Activated naive CD8-positive, alpha-beta T cell treated with anti-CD3 and anti-CD28 coated beads for 36 hours (primary cell): ENCODE results near the gene DHRS3. TPM values are rescaled to one million over a fixed set of nuclear protein-coding genes. Genes with fewer than 3 reads are reported as not detected.

Experiments
- DNase-seq: peaks from one replicate; pipeline ENCODE4 v3.0.0; 2021
- H3K27ac Mint-ChIP-seq: one replicate; pipeline ENCODE4 v1.8.0; 2022; ENCODE audit warnings: mild to moderate bottlenecking, moderate library complexity, mixed read lengths
- H3K27me3 Mint-ChIP-seq: one replicate; pipeline ENCODE4 v1.8.0; 2022; ENCODE audit warnings: mild to moderate bottlenecking, mixed read lengths
- H3K36me3 Mint-ChIP-seq: one replicate; pipeline ENCODE4 v1.8.0; 2021; ENCODE audit warnings: mild to moderate bottlenecking, mixed read lengths
- H3K4me1 Mint-ChIP-seq: one replicate; pipeline ENCODE4 v1.8.0; 2021; ENCODE audit warnings: mixed read lengths
- H3K4me3 Mint-ChIP-seq: one replicate; pipeline ENCODE4 v1.8.0; 2022; ENCODE audit warnings: mild to moderate bottlenecking, moderate library complexity, mixed read lengths
- H3K9me3 Mint-ChIP-seq: one replicate; pipeline ENCODE4 v1.8.0; 2022; ENCODE audit warnings: mixed read lengths
- total RNA-seq, 2 experiments: library from RNA; stranded (reverse); gene quantifications; one replicate each; pipeline ENCODE4 v1.2.3, GENCODE V29; 2021

The DHRS3 gene
- total RNA-seq, 2 experiments from 2014 or later = 163 to 167 TPM

DNA sequence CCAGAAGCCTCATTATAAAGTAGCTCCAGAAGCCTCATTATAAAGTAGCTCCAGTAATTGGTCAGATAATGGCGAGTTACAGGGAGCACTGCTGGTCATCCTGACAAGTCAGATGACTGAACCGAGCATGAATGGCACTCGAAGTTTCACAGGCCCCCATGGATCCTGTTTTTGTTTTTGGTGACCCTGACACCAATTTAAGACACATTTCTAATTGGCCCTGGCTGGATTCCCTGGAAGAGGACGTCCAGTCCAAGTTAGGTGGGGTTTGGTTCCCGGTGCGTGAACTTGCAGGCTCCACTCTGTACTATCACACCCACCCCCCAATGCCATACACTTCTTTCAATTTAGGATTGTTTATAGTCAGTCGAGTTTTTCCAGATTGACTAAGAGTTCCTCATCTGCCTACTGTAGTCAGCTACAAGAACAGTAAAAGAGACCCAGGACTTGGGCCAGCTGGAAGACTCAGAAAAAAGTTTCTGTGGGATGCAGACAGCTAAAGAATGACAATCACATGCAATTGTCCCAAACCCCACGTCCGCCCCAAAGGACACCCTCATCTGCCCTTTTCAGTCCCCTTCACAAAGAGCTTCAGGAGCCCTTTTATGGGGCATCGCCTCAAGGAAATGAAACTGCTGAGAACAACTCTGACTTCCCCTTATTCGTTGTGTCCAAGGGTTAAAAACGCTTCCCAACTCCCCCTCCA lies 2.7 kb downstream of the DHRS3 start:
- Mint-ChIP-seq H3K4me1 (peaks cover 51% of the 10 kb centered on the region), H3K27ac (peak overlapping the region; percentile 99), H3K4me3 (peak overlapping the region; percentile 96), H3K36me3 (peaks cover 74% of the 10 kb centered on the region), H3K27me3 (peaks cover 5% of the 10 kb centered on the region), H3K9me3 (no peaks in the 10 kb centered on the region)
- DNase-seq = no peak

GRCh38 chr1:12614402-12615158 lies 3.4 kb downstream of the DHRS3 start:
- Mint-ChIP-seq H3K4me3 (peak overlapping the region; percentile 96), H3K27ac (peak overlapping the region; percentile 81), H3K27me3 (peaks cover 5% of the 10 kb centered on the region), H3K36me3 (peaks cover 78% of the 10 kb centered on the region), H3K9me3 (no peaks in the 10 kb centered on the region), H3K4me1 (peaks cover 52% of the 10 kb centered on the region)
- no peak for DNase-seq

DNA sequence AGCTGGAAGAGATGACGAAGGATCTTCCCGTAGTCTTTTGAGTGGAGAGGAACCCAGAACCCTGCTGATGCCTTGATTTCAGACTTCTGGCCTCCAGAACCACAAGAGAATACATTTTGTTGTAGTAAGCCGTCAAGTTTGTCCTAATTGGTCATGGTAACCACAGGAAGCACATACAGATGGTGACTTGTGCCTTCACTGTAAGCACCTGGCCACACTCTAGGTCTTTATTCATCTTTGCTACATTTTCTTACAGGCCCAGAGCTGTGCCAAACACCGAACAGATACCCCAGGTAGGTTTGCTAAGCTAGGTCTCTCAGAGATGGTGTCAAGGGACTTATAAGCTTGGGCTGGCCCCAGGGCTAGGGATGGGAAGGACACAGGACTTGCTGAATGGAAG lies 4.8 kb downstream of the DHRS3 start:
- Mint-ChIP-seq H3K27ac (peak overlapping the region; percentile 59), H3K9me3 (peaks cover 2% of the 10 kb centered on the region), H3K36me3 (peaks cover 88% of the 10 kb centered on the region), H3K27me3 (peaks cover 5% of the 10 kb centered on the region), H3K4me1 (peaks cover 52% of the 10 kb centered on the region), H3K4me3 (peak overlapping the region; percentile 96)
- DNase-seq = no peak

- no peaks in the 10 kb centered on the region for H3K27me3 Mint-ChIP-seq
These were observed 7.1 kb downstream of the DHRS3 start for GRCh38 chr1:12610941-12611340.

DNA sequence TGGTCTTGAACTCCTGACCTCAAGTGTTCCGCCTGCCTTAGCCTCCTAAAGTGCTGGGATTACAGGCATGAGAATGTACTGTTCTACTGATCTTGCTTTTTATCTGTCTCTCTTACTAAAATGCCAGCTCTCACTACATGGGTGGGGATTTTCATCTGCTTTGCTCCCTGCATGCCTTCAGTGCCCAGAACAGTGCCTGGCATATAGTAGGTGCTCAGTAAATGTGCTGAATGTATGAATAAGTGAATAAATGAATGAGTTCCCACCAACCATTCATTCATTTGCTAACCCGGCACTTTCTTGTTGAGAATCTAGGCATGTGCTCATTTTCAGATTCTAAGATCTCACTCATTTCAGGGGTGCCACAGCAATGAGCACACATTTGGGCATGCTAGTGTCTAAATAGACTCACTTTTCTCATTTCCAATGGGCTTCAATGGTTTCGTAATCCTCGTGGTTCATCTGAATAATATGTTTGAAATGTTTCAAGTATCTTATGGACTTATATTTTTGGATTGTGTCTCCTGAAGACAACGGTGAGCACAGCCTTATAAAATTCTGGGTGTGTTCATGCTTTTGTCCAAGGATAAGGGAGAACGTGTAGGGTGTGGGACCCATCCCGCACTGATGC lies 7.6 kb downstream of the DHRS3 start:
- H3K27ac Mint-ChIP-seq = peak overlapping the region; percentile 62
- H3K4me3 Mint-ChIP-seq = no peak overlapping the region
- no peaks in the 10 kb centered on the region for H3K27me3 Mint-ChIP-seq
- peaks cover 67% of the 10 kb centered on the region for H3K4me1 Mint-ChIP-seq
- peaks cover 93% of the 10 kb centered on the region for H3K36me3 Mint-ChIP-seq
- peaks cover 12% of the 10 kb centered on the region for H3K9me3 Mint-ChIP-seq
- DNase-seq = no peak

More at GRCh38 chr1:12610941-12611340, 7.1 kb downstream of the DHRS3 start:
- H3K27ac Mint-ChIP-seq = no peak overlapping the region
- H3K9me3 Mint-ChIP-seq = peaks cover 12% of the 10 kb centered on the region
- peaks cover 93% of the 10 kb centered on the region for H3K36me3 Mint-ChIP-seq
- no peak for DNase-seq
- H3K4me1 Mint-ChIP-seq = peaks cover 63% of the 10 kb centered on the region
- no peak overlapping the region for H3K4me3 Mint-ChIP-seq

DNA sequence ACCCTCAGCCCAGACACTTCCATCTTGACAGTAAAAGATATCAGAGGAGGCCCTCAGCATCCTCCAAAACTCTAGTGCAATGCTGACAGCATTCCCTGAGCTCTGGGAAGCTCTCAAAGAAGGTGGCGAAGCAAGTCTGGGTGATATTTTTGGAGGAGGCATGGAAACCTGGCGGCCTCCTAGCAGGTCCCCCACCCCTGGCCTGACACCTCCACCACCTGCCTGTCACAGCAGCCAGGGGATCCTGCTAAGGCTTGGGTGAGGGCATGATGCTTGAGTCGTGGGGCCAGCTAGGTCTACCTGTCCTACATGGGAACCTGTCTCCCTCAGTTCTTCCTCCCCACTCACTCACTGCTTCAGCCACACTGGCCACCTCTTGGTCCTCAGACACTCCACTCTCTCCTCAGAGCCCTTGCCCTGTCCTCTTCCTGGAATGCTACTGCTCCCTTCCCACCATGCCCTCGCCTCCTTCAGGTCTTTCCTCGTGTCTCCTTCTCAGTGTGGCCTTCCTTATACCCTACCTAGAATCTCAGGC lies 8.5 kb downstream of the DHRS3 start:
- Mint-ChIP-seq H3K36me3 (peaks cover 92% of the 10 kb centered on the region), H3K9me3 (peaks cover 12% of the 10 kb centered on the region), H3K27me3 (no peaks in the 10 kb centered on the region), H3K4me3 (no peak overlapping the region), H3K27ac (peak overlapping the region; percentile 75), H3K4me1 (peaks cover 69% of the 10 kb centered on the region)
- no peak for DNase-seq

DNA sequence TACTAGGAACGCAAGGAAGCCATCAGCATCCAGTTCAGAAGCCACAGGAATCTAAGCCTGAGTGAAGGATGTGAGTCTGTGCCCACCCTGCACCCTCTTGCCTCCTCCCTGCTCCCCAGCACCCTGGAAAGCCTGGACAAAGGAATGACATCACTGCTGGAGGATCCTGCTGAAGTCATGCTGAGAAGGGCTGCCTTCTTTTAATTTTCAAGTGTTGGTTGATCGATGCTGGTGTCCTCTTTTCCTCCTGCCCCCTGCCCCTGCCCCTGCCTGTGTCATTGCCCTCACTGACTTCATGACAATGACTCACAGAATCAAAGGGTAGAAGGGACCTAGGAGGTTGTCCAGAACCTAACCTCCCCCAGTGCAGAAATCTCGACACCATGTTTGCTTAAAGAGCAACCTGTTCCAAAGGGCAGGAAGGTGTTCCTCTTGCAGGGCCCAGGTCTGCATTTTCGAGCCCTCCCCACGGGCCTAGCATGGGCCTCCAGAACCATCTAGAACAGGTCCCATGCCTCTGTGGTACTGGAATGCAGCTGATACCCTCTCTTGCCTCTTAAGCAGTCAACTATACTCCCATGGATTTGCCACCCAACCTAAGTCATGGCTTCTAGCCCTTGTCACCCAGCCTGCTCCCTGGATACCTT lies 9.6 kb downstream of the DHRS3 start:
- Mint-ChIP-seq H3K27me3 (no peaks in the 10 kb centered on the region), H3K4me1 (peaks cover 70% of the 10 kb centered on the region), H3K27ac (peak overlapping the region; percentile 75)

DNA sequence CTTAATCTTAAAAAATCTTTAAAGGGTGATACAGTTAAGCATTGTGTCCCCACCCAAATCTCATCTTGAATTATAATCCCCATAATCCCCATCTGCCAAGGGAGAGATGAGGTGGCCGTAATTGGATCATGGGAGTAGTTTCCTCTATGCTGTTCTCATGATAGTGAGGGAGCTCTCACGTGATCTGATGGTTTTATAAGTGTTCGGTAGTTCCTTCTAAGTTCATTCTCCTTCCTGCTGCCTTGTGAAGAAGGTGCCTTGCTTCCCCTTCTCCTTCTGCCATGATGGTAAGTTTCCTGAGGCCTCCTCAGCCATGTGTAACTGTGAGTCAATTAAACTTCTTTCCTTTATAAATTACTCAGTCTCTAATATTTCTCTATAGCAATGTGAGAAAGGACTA lies 10.7 kb downstream of the DHRS3 start:
- Mint-ChIP-seq H3K36me3 (peaks cover 85% of the 10 kb centered on the region), H3K27me3 (no peaks in the 10 kb centered on the region), H3K9me3 (peaks cover 12% of the 10 kb centered on the region), H3K27ac (peak overlapping the region; percentile 22), H3K4me1 (peaks cover 68% of the 10 kb centered on the region), H3K4me3 (no peak overlapping the region)
- DNase-seq = no peak

More for the DNA sequence above, 9.6 kb downstream of the DHRS3 start:
- H3K36me3 Mint-ChIP-seq = peaks cover 90% of the 10 kb centered on the region
- no peak for DNase-seq
- H3K9me3 Mint-ChIP-seq = peaks cover 12% of the 10 kb centered on the region
- no peak overlapping the region for H3K4me3 Mint-ChIP-seq

DNA sequence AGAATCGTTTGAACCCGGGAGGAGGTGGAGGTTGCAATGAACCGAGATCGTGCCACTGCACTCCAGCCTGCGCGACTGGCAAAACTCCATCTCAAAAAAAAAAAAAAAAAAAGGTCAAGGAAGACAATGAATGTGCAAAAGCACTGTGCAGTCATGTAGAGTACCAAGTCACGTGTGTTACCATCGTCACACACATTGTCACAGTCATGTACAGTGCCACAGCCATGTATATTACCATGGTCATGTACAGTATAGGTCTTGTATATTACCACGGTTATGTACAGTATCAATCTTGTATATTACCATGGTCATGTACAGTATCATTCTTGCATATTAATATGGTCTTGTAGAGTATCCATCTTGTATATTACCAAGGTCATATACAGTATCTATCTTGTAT lies 13.0 kb downstream of the DHRS3 start:
- Mint-ChIP-seq H3K4me1 (peaks cover 72% of the 10 kb centered on the region), H3K9me3 (peaks cover 12% of the 10 kb centered on the region), H3K4me3 (no peak overlapping the region), H3K27me3 (no peaks in the 10 kb centered on the region), H3K27ac (peak overlapping the region; percentile 82), H3K36me3 (peaks cover 78% of the 10 kb centered on the region)
- no peak for DNase-seq

DNA sequence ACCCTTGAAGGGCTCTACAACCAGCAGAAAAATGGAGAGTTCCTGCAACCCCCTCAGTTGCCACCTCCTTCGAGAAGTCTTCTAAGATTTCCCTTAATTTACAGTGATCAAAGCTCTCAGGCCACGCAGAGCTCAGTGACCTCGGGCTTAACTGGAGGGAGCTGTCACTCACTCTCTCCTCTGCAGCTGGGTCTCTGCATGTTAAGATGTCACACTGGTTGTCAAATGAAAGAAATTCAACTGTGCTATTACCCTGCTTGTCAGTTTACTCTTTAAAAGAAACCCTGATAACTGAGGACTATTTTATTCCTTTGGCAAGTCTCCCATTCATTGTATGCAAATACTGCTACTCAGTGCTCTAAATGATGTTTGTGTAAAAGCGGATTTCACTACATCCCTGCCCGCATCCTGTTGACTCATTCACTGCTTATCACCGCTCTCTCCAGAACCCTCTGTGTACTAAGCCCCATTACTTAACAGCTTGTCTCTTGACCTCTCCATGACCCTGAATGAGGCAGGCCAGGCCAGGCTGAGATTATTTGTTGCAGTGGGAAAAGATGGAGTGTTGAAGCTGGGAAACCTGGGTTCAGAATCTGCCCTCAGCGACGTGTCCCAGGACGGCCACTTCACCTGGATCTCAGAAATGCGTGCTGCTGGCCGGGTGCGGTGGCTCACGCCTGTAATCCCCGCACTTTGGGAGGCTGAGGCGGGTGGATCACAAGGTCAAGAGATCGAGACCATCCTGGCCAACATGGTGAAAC lies 13.7 kb downstream of the DHRS3 start:
- Mint-ChIP-seq H3K4me3 (peak overlapping the region; percentile 35), H3K27me3 (no peaks in the 10 kb centered on the region), H3K4me1 (peaks cover 74% of the 10 kb centered on the region), H3K9me3 (peaks cover 12% of the 10 kb centered on the region), H3K27ac (peak overlapping the region; percentile 82), H3K36me3 (peaks cover 79% of the 10 kb centered on the region)
- peak; percentile 62 for DNase-seq

DNA sequence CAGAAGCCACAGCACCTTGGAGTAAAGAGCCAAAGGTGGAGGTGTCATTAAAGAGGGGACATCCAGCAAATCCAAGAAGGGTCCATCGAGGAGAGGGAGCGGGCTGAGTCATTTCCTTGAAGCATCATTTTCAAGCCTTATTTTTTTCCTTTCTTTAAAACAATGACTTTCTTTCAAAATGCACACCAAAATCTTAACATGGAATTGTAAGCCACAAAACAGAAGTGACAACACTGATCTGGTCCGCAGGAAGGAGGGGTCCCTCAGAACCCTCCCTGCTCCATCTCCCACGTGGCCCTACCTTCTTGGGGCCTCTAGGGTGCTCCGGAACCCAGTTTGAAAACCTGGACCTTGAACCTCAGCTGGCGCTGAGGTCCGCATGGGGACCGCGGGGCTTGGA lies 14.8 kb downstream of the DHRS3 start:
- no peak for DNase-seq
- peaks cover 10% of the 10 kb centered on the region for H3K9me3 Mint-ChIP-seq
- H3K27ac Mint-ChIP-seq = peak overlapping the region; percentile 60
- H3K36me3 Mint-ChIP-seq = peaks cover 68% of the 10 kb centered on the region
- peaks cover 75% of the 10 kb centered on the region for H3K4me1 Mint-ChIP-seq
- peak overlapping the region; percentile 18 for H3K4me3 Mint-ChIP-seq
- H3K27me3 Mint-ChIP-seq = no peaks in the 10 kb centered on the region

DNA sequence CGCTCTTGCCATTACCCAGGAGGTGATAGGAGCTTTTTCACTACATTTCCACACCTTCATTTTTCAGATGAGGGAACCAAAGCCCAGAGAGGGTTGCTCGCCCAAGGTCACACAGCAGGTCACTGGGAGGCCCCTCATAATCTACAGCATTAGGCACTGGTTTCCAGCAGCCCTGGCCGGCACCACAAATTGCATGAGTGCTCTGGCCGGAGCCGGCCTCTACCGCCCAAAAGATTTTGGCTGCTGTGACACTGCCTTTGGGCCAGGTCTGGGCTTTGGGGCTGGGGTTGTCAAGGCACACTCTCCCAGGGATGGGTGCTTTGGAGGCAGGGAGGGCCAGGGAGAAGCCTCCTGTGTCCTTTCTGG lies 15.4 kb downstream of the DHRS3 start:
- H3K9me3 Mint-ChIP-seq = peaks cover 5% of the 10 kb centered on the region
- H3K4me1 Mint-ChIP-seq = peaks cover 77% of the 10 kb centered on the region
- peak overlapping the region; percentile 60 for H3K27ac Mint-ChIP-seq
- H3K4me3 Mint-ChIP-seq = no peak overlapping the region
- peaks cover 62% of the 10 kb centered on the region for H3K36me3 Mint-ChIP-seq
- DNase-seq = no peak
- no peaks in the 10 kb centered on the region for H3K27me3 Mint-ChIP-seq

DNA sequence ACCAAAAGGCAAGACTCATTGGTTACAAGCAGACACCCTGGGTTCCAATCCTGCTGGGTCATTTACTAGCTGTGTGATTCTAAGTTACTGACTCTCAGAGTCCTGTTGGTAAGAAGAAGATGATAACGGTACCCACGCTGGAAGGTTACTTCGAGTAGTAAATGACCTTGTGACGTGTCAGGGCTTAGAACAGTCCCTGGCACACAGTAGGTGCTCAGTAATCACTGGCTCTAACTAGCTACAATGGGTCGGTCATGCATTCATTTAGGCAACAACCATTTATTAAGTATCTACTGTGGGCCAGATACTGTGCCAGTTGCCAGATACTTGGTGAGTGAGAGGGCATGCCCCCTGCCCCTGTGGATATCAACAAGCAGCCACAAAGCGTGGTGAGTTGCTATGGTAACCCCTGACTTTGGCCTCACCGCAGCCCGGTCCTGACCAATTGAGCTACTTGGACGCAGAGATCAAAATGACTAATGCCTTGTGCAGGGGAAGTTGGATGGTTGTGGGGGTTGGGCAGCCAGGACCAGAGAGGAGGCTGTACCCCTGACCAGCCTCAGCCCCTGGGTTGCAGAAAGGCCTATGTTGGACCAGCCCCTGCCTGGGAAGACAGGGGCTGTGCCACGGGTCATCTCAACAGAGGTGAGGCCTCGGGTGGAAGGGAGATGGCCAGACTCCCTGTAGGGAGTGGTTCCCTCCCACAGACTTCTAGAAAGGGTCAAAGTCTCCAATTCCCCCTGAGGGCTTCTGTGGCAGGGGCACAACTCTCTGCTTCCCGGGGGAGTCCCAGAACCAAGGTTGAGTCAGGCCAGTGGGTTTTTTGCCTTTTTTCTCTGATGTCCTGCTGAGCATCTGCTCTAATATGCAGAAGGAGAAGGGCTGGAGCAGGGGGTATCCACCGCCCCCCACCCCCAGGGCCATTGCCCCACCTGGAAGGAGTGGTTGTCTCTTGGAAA lies 16.0 kb downstream of the DHRS3 start:
- H3K36me3 Mint-ChIP-seq = peaks cover 59% of the 10 kb centered on the region
- no peaks in the 10 kb centered on the region for H3K27me3 Mint-ChIP-seq
- H3K9me3 Mint-ChIP-seq = no peaks in the 10 kb centered on the region
- H3K4me3 Mint-ChIP-seq = no peak overlapping the region
- peak overlapping the region; percentile 12 for H3K27ac Mint-ChIP-seq
- peaks cover 78% of the 10 kb centered on the region for H3K4me1 Mint-ChIP-seq
- DNase-seq = no peak
